WTC11 (cell line): Measurements from ENCODE around the gene AHSG.

Experiments
- ATF3 ChIP-seq: sonication (generic); formaldehyde crosslinking; conservative IDR thresholded peaks from 2 replicates; pipeline ENCODE4 v1.8.1; 2022; ENCODE audit warnings: mild to moderate bottlenecking, missing genetic modification reagents
- CREB1 ChIP-seq: sonication (generic); formaldehyde crosslinking; IDR thresholded peaks from 2 replicates; pipeline ENCODE4 v1.8.0; 2023; ENCODE audit warnings: mild to moderate bottlenecking, missing genetic modification reagents
- CREM ChIP-seq: sonication (generic); formaldehyde crosslinking; IDR thresholded peaks from 2 replicates; pipeline ENCODE4 v1.8.1; 2022; ENCODE audit warnings: mild to moderate bottlenecking, missing genetic modification reagents, moderate library complexity
- CTCF ChIP-seq: fragments of 200-600 bp; IDR thresholded peaks from 2 replicates; pipeline ENCODE4 v1.8.0; 2022; ENCODE audit warnings: antibody characterized with exemption
- E2F5 ChIP-seq: sonication (generic); formaldehyde crosslinking; IDR thresholded peaks from 2 replicates; pipeline ENCODE4 v1.8.1; 2022; ENCODE audit warnings: mild to moderate bottlenecking, moderate library complexity, missing genetic modification reagents
- JUN ChIP-seq: sonication (generic); formaldehyde crosslinking; IDR thresholded peaks from 2 replicates; pipeline ENCODE4 v1.8.0; 2023; ENCODE audit warnings: mild to moderate bottlenecking, missing genetic modification reagents
- NFYB ChIP-seq: sonication (generic); formaldehyde crosslinking; conservative IDR thresholded peaks from 2 replicates; pipeline ENCODE4 v1.8.0; 2022; ENCODE audit warnings: low read depth, missing genetic modification reagents
- SMAD3 ChIP-seq: sonication (generic); formaldehyde crosslinking; IDR thresholded peaks from 2 replicates; pipeline ENCODE4 v1.8.0; 2022; ENCODE audit warnings: missing genetic modification reagents, mild to moderate bottlenecking, borderline replicate concordance
- SP1 ChIP-seq: sonication (generic); formaldehyde crosslinking; conservative IDR thresholded peaks from 2 replicates; pipeline ENCODE4 v1.8.1; 2022; ENCODE audit warnings: missing genetic modification reagents
- USF1 ChIP-seq: sonication (generic); formaldehyde crosslinking; IDR thresholded peaks from 2 replicates; pipeline ENCODE4 v1.8.0; 2022; ENCODE audit warnings: mild to moderate bottlenecking, missing genetic modification reagents
- ZNF416 ChIP-seq: fragments of 250-450 bp; sonication (Bioruptor Pico); IDR thresholded peaks from 2 replicates; pipeline ENCODE4 v1.9.0; 2021; ENCODE audit warnings: mild to moderate bottlenecking, inconsistent platforms
- ZNF425 ChIP-seq: fragments of 250-450 bp; sonication (Bioruptor Pico); conservative IDR thresholded peaks from 2 replicates; pipeline ENCODE4 v1.9.0; 2021; ENCODE audit warnings: mild to moderate bottlenecking

- TF ChIP-seq SP1 (CRISPR knock-in tag) = no peak
- no peak for TF ChIP-seq JUN (CRISPR knock-in tag)
- no peak for TF ChIP-seq ZNF416 (CRISPR knock-in tag)
- no peak for TF ChIP-seq E2F5
- TF ChIP-seq CTCF = no peak
- TF ChIP-seq CREM (CRISPR knock-in tag) = no peak
- TF ChIP-seq NFYB = no peak
- TF ChIP-seq ZNF425 (CRISPR knock-in tag) = no peak
- no peak for TF ChIP-seq USF1 (CRISPR knock-in tag)
- no peak for TF ChIP-seq CREB1 (CRISPR knock-in tag)
- TF ChIP-seq SMAD3 (CRISPR knock-in tag) = no peak
- TF ChIP-seq ATF3 = no peak
Observed at GRCh38 chr3:186605561-186606545, 7.0 kb upstream of the AHSG start.
